Fibroblast of mammary gland (primary cell): ENCODE measurements around the gene YARS1.

Source experiments
- DNase-seq: peaks from one replicate; pipeline ENCODE4 v3.0.0-alpha.2; 2010; ENCODE audit warnings: low read depth
- H3K4me3 ChIP-seq: 2 replicates; pipeline ENCODE4 v1.5.1; 2011; ENCODE audit warnings: low read depth, mild to moderate bottlenecking, low read length, moderate library complexity; ENCODE audit not compliant: control insufficient read depth
- TF ChIP-seq, protein P1 (sequence below): conservative IDR thresholded peaks from 2 replicates; pipeline ENCODE4 v1.5.1; 2011; ENCODE audit warnings: low read depth, low read length, inconsistent platforms; ENCODE audit not compliant: control insufficient read depth, insufficient read depth

Gene YARS1

DNA sequence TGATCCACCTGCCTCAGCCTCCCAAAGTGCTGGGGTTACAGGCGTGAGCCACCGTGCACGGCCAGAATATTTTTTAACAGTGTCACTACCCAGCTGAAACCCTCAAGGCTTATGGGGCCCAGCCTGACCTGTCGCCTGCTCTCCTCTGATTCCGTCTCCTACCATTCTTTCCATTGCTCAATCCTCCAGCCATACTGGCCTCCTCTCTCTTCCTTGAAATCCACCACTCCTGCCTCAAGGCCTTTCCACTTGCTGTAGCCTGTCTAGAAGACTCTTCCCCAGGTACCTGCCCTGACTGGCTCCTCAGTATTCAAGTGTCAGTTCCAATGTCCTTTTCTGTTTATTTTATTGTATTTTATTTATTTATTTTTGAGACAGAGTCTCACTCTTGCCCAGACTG lies 53.9 kb downstream of the YARS1 start:
- TF ChIP-seq, protein P1, sequence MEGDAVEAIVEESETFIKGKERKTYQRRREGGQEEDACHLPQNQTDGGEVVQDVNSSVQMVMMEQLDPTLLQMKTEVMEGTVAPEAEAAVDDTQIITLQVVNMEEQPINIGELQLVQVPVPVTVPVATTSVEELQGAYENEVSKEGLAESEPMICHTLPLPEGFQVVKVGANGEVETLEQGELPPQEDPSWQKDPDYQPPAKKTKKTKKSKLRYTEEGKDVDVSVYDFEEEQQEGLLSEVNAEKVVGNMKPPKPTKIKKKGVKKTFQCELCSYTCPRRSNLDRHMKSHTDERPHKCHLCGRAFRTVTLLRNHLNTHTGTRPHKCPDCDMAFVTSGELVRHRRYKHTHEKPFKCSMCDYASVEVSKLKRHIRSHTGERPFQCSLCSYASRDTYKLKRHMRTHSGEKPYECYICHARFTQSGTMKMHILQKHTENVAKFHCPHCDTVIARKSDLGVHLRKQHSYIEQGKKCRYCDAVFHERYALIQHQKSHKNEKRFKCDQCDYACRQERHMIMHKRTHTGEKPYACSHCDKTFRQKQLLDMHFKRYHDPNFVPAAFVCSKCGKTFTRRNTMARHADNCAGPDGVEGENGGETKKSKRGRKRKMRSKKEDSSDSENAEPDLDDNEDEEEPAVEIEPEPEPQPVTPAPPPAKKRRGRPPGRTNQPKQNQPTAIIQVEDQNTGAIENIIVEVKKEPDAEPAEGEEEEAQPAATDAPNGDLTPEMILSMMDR: no peak
- DNase-seq: no peak
- H3K4me3 ChIP-seq: no peak overlapping the region

DNA sequence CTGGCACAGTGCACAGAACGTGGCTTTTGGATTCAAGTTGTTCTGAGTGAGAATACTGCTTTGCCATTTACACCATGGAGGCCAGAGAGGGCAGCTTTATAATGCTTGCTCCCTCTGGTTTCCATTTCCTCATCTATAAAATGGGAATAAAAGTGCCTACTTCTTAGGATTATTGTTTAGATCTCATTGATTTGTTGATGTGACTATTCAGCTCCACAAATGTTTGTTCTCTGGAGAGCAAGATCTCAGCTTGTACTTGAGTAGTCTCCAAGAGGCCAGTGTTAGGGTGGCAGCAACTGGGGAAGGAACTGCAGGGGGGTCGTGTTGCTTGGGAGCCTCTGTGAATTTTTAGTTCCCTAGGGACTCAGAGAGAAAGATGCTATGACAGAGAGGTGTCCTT lies 55.2 kb downstream of the YARS1 start:
- DNase-seq: no peak
- TF ChIP-seq, protein P1: no peak
- H3K4me3 ChIP-seq: no peak overlapping the region

DNA sequence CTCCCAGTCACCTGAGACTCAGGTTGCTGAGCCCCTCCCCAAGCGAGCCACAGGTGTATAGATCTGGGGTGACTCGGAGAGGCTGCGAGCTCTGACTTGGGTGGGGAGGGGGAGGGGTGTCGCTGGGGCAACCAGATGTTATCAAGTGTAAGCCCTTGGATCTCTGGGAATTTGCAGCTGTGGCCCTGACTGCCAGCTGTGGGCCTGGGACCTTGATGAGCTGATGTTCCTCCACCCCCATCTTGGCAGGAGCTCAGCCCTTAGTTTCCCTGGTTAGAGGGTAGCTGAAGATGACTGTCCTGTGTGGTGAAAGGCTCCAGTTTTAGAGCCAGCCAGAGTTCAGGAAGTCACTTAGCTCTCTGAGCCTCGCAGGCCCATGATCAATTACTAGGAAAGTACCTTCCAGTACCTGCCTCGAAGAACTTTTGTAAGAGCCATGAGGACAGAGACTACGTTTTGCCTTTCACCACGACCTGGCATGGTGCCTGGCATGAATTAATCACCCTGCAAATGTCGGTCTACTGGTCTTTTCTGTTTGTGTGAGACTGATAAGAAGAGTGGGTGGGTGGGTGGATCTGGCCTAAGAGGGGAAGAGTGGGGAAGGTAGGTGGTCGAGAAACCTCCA lies 55.8 kb downstream of the YARS1 start:
- TF ChIP-seq, protein P1: no peak
- peak; percentile 73 for DNase-seq
- H3K4me3 ChIP-seq: no peak overlapping the region

DNA sequence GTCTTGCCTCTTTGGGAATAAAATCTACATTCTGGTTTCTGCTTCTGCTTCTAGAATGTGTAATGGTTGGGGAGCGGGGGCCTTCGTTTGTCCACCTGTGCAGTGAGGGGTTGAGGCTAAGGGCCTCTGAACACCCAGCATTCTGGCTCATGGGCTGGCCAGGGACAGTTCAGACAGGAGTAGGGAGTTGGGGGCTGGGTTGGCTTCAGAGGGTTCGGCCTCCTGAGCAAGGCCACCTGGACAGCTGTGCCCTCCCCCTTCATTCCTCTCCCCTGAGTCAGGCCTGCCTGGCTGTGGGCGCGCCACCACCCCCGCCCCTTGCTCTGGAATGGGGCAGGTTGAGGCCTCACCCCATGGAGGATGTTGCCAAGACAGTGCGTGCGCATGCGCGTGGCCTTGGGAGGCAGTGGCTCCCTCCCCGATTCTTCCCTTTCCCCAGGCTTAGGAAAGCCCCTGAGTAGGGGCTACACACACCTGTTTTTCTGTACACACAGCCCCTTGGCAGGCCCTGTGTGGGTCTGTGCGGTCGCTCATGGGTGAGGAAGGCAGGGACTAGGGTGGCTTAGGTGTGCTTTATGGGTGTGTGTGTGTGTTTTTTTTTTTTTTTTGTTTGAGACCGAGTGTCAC lies 57.0 kb downstream of the YARS1 start:
- TF ChIP-seq, protein P1: no peak
- no peak for DNase-seq
- no peak overlapping the region for H3K4me3 ChIP-seq

DNA sequence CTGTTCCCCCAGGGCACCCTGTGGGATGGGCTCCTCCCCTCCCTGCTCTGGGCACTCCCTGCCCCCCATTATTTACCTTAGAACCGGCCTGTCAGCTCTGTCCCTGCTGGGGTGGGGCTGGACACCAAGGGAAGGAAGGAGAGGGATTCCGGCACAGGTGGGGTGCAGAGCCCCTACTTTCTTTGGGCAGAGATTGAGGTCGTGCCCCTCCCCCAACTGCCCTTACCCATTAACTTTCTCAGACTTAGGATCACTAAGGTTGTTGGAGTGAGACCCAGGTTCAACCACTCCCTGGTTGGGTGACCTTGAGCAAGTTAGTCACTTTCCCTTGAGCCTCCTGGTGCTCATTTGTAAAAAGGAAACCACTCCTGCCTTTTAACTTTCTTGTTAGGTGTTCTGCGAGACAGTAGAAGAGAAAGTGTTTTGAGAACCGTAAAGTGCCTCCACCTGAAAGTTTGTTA lies 57.6 kb downstream of the YARS1 start:
- TF ChIP-seq, protein P1: no peak
- no peak overlapping the region for H3K4me3 ChIP-seq
- no peak for DNase-seq

DNA sequence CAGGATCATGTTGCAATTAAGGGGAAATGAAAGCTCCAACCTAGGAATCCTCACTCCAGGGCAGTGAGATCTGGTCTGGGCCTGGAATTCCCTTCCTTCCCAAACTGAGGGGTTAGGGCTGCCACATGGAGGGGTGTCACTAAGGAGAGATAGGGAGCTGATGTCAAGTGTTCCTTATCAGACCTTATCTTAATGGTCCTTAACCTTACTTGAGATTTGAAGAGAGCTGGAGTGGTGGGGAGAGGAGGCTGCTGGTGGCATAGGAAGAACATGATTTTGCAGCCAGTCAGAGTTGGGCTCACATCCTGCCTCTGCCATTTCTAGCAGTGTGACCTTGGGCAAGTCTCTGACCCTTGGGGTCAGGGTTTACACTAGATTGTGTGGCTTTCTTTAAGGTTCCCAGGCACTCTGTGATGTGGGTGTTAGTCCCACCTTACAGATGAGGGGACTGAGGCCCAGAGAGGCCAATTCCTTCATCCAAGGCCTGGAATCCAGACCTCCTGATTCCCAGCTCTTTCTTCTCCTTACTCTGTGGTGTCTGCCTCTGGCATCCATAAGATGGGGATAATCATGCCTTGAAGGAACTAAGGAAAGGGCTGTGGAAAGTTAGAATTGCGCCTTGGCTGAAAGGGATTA lies 58.2 kb downstream of the YARS1 start:
- TF ChIP-seq, protein P1: no peak
- DNase-seq: no peak
- H3K4me3 ChIP-seq: no peak overlapping the region
